ENCODE measurements around the gene GRP.

- no peak for TF ChIP-seq POLR2AphosphoS5 (IDR thresholded peaks at IDR 0.05; ENCODE audit: low read depth, low read length)
- TF ChIP-seq SIN3A (IDR thresholded peaks at IDR 0.05; ENCODE audit: borderline replicate concordance, insufficient read depth, low read length) = no peak
- no peak for TF ChIP-seq TAF1 (IDR thresholded peaks at IDR 0.05; ENCODE audit: borderline replicate concordance, insufficient read depth, low read length)
These were observed 12.5 kb downstream of the GRP start for GRCh38 chr18:59232309-59233016.

All from PFSK-1 (cell line).